Activated gamma-delta T cell treated with Interleukin-2 at 50 U/mL for 16 hours (primary cell): Measurements from ENCODE around the gene ANO9.
"Not testable (repeated sequence)": the region's sequence is repeated elsewhere in the genome, so short reads cannot be mapped to it uniquely, and the experiment has no call there.

Experiments used
- DNase-seq: peaks from one replicate; pipeline ENCODE4 v3.0.0-alpha.2; 2020

ANO9 gene

GRCh38 chr11:398826-399225 is 43.0 kb downstream of the ANO9 start:
- no peak for DNase-seq

- DNase-seq: peak; percentile 56
Measured at GRCh38 chr11:396948-397548, 44.8 kb downstream of the ANO9 start.

- no peak for DNase-seq
Measured at GRCh38 chr11:396511-396947, 45.3 kb downstream of the ANO9 start.

- DNase-seq: no peak
Measured at GRCh38 chr11:395866-396265, 45.9 kb downstream of the ANO9 start.

- DNase-seq: no peak
Measured at GRCh38 chr11:394858-395655, 46.8 kb downstream of the ANO9 start.

- DNase-seq: no peak
Measured at GRCh38 chr11:394034-394857, 47.6 kb downstream of the ANO9 start, which contains the start of gene PKP3. PKP3 (plus strand) TSS chr11:394209; CDS start chr11:394293, 84 bp downstream.

GRCh38 chr11:393219-394033 is 48.4 kb downstream of the ANO9 start:
- DNase-seq: no peak

- no peak for DNase-seq
Measured at GRCh38 chr11:392102-392777, 49.6 kb downstream of the ANO9 start.

GRCh38 chr11:391117-392017 is 50.4 kb downstream of the ANO9 start:
- no peak for DNase-seq

- no peak for DNase-seq
Measured at GRCh38 chr11:390175-390574, 51.6 kb downstream of the ANO9 start.

- DNase-seq: not testable (repeated sequence)
Measured at GRCh38 chr11:389369-389768, 52.4 kb downstream of the ANO9 start.

GRCh38 chr11:387193-387793 is 54.5 kb downstream of the ANO9 start:
- DNase-seq: no peak

- no peak for DNase-seq
Measured at GRCh38 chr11:386483-386882, 55.3 kb downstream of the ANO9 start.

GRCh38 chr11:385594-386351 is 56.0 kb downstream of the ANO9 start:
- no peak for DNase-seq

GRCh38 chr11:384511-384910 is 57.3 kb downstream of the ANO9 start:
- DNase-seq: no peak

- DNase-seq: no peak
Measured at GRCh38 chr11:383431-383830, 58.4 kb downstream of the ANO9 start.

GRCh38 chr11:382081-382629 is 59.7 kb downstream of the ANO9 start:
- no peak for DNase-seq

GRCh38 chr11:381501-382072 is 60.2 kb downstream of the ANO9 start:
- no peak for DNase-seq

- DNase-seq: no peak
Measured at GRCh38 chr11:380996-381395, 60.8 kb downstream of the ANO9 start.
